Stimulated activated memory B cell treated with anti-CD40 and anti-IgM and Interleukin-4, amounts not matched to agents 10 μg/mL and 1 μg/mL and 100 μg/mL, for 72 hours (primary cell): ENCODE measurements around the gene TNFRSF8.
A peak's percentile ranks its signal among the peaks of the same experiment; 100 is the strongest.

Experiments used
- ATAC-seq: fragments of 150-1000 bp; cut with Tn5 transposase; 2 replicates; pipeline ENCODE4 v1.10.0; 2021
- H3K27ac Mint-ChIP-seq: one replicate; pipeline ENCODE4 v1.8.0; 2022; ENCODE audit warnings: mild to moderate bottlenecking, mixed read lengths
- H3K27me3 Mint-ChIP-seq: one replicate; pipeline ENCODE4 v1.8.0; 2022; ENCODE audit warnings: mixed read lengths
- H3K36me3 Mint-ChIP-seq: one replicate; pipeline ENCODE4 v1.8.0; 2022; ENCODE audit warnings: mixed read lengths
- H3K4me1 Mint-ChIP-seq: one replicate; pipeline ENCODE4 v1.8.0; 2022; ENCODE audit warnings: mixed read lengths
- H3K4me3 Mint-ChIP-seq: one replicate; pipeline ENCODE4 v1.8.0; 2022; ENCODE audit warnings: mild to moderate bottlenecking, moderate library complexity, mixed read lengths
- H3K9me3 Mint-ChIP-seq: one replicate; pipeline ENCODE4 v1.8.0; 2022; ENCODE audit warnings: mixed read lengths

Gene TNFRSF8

GRCh38 chr1:12191242-12192032 lies 128.3 kb downstream of the TNFRSF8 start:
- Mint-ChIP-seq H3K4me1 (peaks cover 76% of the 10 kb centered on the region), H3K27ac (peak overlapping the region; percentile 35), H3K4me3 (no peak overlapping the region), H3K9me3 (no peaks in the 10 kb centered on the region), H3K36me3 (peaks cover 74% of the 10 kb centered on the region), H3K27me3 (no peaks in the 10 kb centered on the region)
- no peak for ATAC-seq
